SK-N-SH treated with all-trans-retinoic acid at 6 μM for 48 hours (cell line): ENCODE data around the gene ADAMTS17.

Experiments used
- ATAC-seq: fragments of 200-7000 bp; cut with Tn5 transposase; 3 replicates; pipeline ENCODE4 v1.9.1; 2020; ENCODE audit warnings: mild to moderate bottlenecking, moderate library complexity
- ARNTL ChIP-seq: fragments of 450-650 bp; formaldehyde crosslinking; IDR thresholded peaks from 2 replicates; pipeline ENCODE4 v1.5.0; 2020; ENCODE audit warnings: low read depth, mild to moderate bottlenecking, moderate library complexity, borderline replicate concordance
- ESRRG ChIP-seq: fragments of 250-450 bp; sonication (Bioruptor Pico); IDR thresholded peaks from 2 replicates; pipeline ENCODE4 v1.6.1; 2021; ENCODE audit warnings: mild to moderate bottlenecking
- GLIS3 ChIP-seq: fragments of 250-450 bp; sonication (Bioruptor Pico); IDR thresholded peaks from 2 replicates; pipeline ENCODE4 v1.5.0; 2020; ENCODE audit warnings: mild to moderate bottlenecking, moderate library complexity
- ISL1 ChIP-seq: fragments of 250-450 bp; sonication (Bioruptor Pico); IDR thresholded peaks from 2 replicates; pipeline ENCODE4 v2.1.2; 2022; ENCODE audit warnings: mild to moderate bottlenecking, moderate library complexity
- OSR1 ChIP-seq: fragments of 250-450 bp; sonication (Bioruptor Pico); IDR thresholded peaks from 2 replicates; pipeline ENCODE4 v1.8.0; 2022; ENCODE audit warnings: moderate library complexity, mild to moderate bottlenecking, inconsistent platforms
- PPARA ChIP-seq: fragments of 250-450 bp; sonication (Bioruptor Pico); IDR thresholded peaks from 2 replicates; pipeline ENCODE4 v1.5.0; 2020; ENCODE audit warnings: mild to moderate bottlenecking, borderline replicate concordance
- RARB ChIP-seq: fragments of 250-450 bp; sonication (Bioruptor Pico); IDR thresholded peaks from 2 replicates; pipeline ENCODE4 v1.8.0; 2021; ENCODE audit warnings: mild to moderate bottlenecking, moderate library complexity
- SNAI2 ChIP-seq: fragments of 250-450 bp; sonication (Bioruptor Pico); IDR thresholded peaks from 2 replicates; pipeline ENCODE4 v1.5.0; 2020; ENCODE audit warnings: mild to moderate bottlenecking, moderate library complexity
- TCF4 ChIP-seq: fragments of 250-450 bp; sonication (Bioruptor Pico); IDR thresholded peaks from 2 replicates; pipeline ENCODE4 v1.8.0; 2021; ENCODE audit warnings: mild to moderate bottlenecking, moderate library complexity, borderline replicate concordance
- ZC3H10 ChIP-seq: fragments of 250-450 bp; sonication (Bioruptor Pico); IDR thresholded peaks from 2 replicates; pipeline ENCODE4 v1.5.1; 2021; ENCODE audit warnings: mild to moderate bottlenecking, moderate library complexity
- ZFP3 ChIP-seq: fragments of 250-450 bp; sonication (Bioruptor Pico); IDR thresholded peaks from 2 replicates; pipeline ENCODE4 v1.5.0; 2020; ENCODE audit warnings: mild to moderate bottlenecking, moderate library complexity
- ZFP30 ChIP-seq: fragments of 450-650 bp; formaldehyde crosslinking; IDR thresholded peaks from 2 replicates; pipeline ENCODE4 v1.5.0; 2022; ENCODE audit warnings: mild to moderate bottlenecking, moderate library complexity
- ZNF565 ChIP-seq: fragments of 450-650 bp; formaldehyde crosslinking; conservative IDR thresholded peaks from 2 replicates; pipeline ENCODE4 v1.5.0; 2020; ENCODE audit warnings: low read depth, mild to moderate bottlenecking, moderate library complexity
- ZNF70 ChIP-seq: fragments of 450-650 bp; formaldehyde crosslinking; IDR thresholded peaks from 2 replicates; pipeline ENCODE4 v1.5.0; 2020; ENCODE audit warnings: mild to moderate bottlenecking, moderate library complexity
- ZNF8 ChIP-seq: fragments of 450-650 bp; formaldehyde crosslinking; IDR thresholded peaks from 2 replicates; pipeline ENCODE4 v1.5.0; 2020; ENCODE audit warnings: mild to moderate bottlenecking, moderate library complexity
- TF ChIP-seq, protein P1 (sequence below): fragments of 250-450 bp; sonication (Bioruptor Pico); IDR thresholded peaks from 2 replicates; pipeline ENCODE4 v1.5.0; 2020; ENCODE audit warnings: mild to moderate bottlenecking, moderate library complexity
- TF ChIP-seq, protein P2 (sequence below): fragments of 250-450 bp; sonication (Bioruptor Pico); IDR thresholded peaks from 2 replicates; pipeline ENCODE4 v1.5.1; 2020; ENCODE audit warnings: low read depth, mild to moderate bottlenecking, moderate library complexity
- TF ChIP-seq, protein P3 (sequence below): fragments of 250-450 bp; sonication (Bioruptor Pico); IDR thresholded peaks from 2 replicates; pipeline ENCODE4 v1.5.1; 2021; ENCODE audit warnings: mild to moderate bottlenecking, moderate library complexity
- TF ChIP-seq, protein P4 (sequence below): fragments of 250-450 bp; sonication (Bioruptor Pico); IDR thresholded peaks from 2 replicates; pipeline ENCODE4 v1.8.0; 2020; ENCODE audit warnings: mild to moderate bottlenecking, moderate library complexity, borderline replicate concordance
- TF ChIP-seq, protein P5 (sequence below): fragments of 250-450 bp; sonication (Bioruptor Pico); IDR thresholded peaks from 2 replicates; pipeline ENCODE4 v1.8.0; 2021; ENCODE audit warnings: low read depth, mild to moderate bottlenecking, moderate library complexity, borderline replicate concordance

ADAMTS17 gene

DNA sequence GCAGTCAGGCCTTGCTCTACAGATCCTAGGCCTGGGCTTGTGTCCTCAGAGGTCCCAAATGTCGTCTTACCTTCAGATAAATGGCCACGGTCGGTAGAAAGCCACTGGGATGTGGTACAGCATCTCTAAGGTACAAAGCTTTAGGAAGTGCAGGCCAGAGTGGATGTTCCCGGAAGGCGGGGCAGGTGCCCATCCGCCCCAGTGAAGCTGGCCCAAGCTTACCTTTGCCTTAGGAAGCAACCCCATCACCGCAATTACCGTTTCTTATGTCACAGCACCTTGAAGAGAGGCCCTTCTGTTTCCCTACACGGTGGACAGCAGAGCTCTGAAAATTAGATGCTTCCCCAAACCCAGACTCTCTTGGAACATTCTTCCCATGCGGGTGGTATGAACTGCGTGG lies 368.4 kb downstream of the ADAMTS17 start (continued):
- TF ChIP-seq ZNF70 (no peak), ISL1 (CRISPR knock-in tag) (no peak), GLIS3 (CRISPR knock-in tag) (no peak), TCF4 (no peak), PPARA (CRISPR knock-in tag) (no peak), RARB (CRISPR knock-in tag) (no peak), ZC3H10 (CRISPR knock-in tag) (no peak), ESRRG (no peak)
- TF ChIP-seq, protein P1, sequence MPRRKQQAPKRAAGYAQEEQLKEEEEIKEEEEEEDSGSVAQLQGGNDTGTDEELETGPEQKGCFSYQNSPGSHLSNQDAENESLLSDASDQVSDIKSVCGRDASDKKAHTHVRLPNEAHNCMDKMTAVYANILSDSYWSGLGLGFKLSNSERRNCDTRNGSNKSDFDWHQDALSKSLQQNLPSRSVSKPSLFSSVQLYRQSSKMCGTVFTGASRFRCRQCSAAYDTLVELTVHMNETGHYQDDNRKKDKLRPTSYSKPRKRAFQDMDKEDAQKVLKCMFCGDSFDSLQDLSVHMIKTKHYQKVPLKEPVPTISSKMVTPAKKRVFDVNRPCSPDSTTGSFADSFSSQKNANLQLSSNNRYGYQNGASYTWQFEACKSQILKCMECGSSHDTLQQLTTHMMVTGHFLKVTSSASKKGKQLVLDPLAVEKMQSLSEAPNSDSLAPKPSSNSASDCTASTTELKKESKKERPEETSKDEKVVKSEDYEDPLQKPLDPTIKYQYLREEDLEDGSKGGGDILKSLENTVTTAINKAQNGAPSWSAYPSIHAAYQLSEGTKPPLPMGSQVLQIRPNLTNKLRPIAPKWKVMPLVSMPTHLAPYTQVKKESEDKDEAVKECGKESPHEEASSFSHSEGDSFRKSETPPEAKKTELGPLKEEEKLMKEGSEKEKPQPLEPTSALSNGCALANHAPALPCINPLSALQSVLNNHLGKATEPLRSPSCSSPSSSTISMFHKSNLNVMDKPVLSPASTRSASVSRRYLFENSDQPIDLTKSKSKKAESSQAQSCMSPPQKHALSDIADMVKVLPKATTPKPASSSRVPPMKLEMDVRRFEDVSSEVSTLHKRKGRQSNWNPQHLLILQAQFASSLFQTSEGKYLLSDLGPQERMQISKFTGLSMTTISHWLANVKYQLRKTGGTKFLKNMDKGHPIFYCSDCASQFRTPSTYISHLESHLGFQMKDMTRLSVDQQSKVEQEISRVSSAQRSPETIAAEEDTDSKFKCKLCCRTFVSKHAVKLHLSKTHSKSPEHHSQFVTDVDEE (CRISPR knock-in tag): no peak
- TF ChIP-seq, protein P2, sequence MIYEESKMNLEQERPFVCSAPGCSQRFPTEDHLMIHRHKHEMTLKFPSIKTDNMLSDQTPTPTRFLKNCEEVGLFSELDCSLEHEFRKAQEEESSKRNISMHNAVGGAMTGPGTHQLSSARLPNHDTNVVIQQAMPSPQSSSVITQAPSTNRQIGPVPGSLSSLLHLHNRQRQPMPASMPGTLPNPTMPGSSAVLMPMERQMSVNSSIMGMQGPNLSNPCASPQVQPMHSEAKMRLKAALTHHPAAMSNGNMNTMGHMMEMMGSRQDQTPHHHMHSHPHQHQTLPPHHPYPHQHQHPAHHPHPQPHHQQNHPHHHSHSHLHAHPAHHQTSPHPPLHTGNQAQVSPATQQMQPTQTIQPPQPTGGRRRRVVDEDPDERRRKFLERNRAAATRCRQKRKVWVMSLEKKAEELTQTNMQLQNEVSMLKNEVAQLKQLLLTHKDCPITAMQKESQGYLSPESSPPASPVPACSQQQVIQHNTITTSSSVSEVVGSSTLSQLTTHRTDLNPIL (CRISPR knock-in tag): no peak

DNA sequence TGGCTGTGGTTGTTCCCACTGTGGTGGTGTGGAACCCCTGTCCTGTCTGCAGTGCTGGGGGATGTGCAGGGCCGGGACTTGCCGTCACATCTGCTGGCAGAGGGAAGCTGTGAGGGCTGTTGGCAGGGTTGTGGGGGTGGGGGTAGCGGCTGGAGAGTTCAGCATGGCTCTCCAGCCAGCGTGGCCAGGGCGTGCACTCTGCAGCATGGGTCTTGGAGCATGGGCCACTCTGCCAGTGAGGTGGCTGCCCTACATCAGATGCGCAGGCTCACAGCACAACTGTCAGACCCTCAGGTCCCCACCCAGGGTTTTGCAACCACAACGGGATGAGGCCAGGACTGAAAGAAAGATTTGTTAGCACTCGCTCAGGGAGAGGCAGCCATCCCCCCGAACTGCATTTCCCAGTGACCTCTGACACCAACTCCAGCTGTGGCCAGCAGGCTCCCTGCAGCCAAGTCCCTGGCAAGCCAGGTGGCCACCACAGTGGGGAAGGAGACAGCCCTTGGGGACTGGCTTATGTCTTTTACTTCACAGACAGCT lies 370.8 kb downstream of the ADAMTS17 start:
- TF ChIP-seq, protein P3, sequence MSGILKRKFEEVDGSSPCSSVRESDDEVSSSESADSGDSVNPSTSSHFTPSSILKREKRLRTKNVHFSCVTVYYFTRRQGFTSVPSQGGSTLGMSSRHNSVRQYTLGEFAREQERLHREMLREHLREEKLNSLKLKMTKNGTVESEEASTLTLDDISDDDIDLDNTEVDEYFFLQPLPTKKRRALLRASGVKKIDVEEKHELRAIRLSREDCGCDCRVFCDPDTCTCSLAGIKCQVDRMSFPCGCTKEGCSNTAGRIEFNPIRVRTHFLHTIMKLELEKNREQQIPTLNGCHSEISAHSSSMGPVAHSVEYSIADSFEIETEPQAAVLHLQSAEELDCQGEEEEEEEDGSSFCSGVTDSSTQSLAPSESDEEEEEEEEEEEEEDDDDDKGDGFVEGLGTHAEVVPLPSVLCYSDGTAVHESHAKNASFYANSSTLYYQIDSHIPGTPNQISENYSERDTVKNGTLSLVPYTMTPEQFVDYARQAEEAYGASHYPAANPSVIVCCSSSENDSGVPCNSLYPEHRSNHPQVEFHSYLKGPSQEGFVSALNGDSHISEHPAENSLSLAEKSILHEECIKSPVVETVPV (CRISPR knock-in tag): no peak
- TF ChIP-seq, protein P1 (CRISPR knock-in tag): no peak
- TF ChIP-seq, protein P2 (CRISPR knock-in tag): no peak
- TF ChIP-seq PPARA (CRISPR knock-in tag) (no peak), GLIS3 (CRISPR knock-in tag) (no peak), OSR1 (CRISPR knock-in tag) (no peak), ZFP30 (no peak), ZNF8 (no peak), ARNTL (CRISPR knock-in tag) (no peak), SNAI2 (CRISPR knock-in tag) (no peak), ISL1 (CRISPR knock-in tag) (no peak), ZNF565 (no peak), ESRRG (no peak), ZNF70 (no peak), RARB (CRISPR knock-in tag) (no peak), ZFP3 (CRISPR knock-in tag) (no peak)
- TF ChIP-seq, protein P4, sequence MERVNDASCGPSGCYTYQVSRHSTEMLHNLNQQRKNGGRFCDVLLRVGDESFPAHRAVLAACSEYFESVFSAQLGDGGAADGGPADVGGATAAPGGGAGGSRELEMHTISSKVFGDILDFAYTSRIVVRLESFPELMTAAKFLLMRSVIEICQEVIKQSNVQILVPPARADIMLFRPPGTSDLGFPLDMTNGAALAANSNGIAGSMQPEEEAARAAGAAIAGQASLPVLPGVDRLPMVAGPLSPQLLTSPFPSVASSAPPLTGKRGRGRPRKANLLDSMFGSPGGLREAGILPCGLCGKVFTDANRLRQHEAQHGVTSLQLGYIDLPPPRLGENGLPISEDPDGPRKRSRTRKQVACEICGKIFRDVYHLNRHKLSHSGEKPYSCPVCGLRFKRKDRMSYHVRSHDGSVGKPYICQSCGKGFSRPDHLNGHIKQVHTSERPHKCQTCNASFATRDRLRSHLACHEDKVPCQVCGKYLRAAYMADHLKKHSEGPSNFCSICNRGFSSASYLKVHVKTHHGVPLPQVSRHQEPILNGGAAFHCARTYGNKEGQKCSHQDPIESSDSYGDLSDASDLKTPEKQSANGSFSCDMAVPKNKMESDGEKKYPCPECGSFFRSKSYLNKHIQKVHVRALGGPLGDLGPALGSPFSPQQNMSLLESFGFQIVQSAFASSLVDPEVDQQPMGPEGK (CRISPR knock-in tag): no peak
- TF ChIP-seq, protein P5, sequence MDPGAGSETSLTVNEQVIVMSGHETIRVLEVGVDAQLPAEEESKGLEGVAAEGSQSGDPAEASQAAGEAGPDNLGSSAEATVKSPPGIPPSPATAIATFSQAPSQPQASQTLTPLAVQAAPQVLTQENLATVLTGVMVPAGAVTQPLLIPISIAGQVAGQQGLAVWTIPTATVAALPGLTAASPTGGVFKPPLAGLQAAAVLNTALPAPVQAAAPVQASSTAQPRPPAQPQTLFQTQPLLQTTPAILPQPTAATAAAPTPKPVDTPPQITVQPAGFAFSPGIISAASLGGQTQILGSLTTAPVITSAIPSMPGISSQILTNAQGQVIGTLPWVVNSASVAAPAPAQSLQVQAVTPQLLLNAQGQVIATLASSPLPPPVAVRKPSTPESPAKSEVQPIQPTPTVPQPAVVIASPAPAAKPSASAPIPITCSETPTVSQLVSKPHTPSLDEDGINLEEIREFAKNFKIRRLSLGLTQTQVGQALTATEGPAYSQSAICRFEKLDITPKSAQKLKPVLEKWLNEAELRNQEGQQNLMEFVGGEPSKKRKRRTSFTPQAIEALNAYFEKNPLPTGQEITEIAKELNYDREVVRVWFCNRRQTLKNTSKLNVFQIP (CRISPR knock-in tag): no peak
- ATAC-seq: no peak
